ENCODE measurements around the gene SH3PXD2B.

DNA sequence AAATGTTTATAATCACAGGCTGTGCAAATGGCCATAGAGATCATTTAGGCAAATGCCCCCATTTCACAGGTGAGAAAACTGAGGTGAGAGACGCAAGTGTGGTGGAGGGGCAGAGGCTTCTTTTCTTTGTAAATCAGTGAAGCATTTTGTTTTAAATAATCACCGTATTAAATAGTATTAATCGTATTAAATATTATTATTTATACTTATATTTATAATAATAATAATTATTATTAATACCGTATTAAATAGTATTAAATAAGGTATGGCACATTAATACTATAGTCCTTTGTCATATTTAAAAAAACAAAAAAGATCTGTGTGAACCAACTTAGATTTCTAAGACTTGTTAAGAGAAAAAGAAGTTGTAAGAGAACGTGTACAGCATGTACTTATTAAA, 32.6 kb upstream of the SH3PXD2B start:
- TF ChIP-seq, protein P1, sequence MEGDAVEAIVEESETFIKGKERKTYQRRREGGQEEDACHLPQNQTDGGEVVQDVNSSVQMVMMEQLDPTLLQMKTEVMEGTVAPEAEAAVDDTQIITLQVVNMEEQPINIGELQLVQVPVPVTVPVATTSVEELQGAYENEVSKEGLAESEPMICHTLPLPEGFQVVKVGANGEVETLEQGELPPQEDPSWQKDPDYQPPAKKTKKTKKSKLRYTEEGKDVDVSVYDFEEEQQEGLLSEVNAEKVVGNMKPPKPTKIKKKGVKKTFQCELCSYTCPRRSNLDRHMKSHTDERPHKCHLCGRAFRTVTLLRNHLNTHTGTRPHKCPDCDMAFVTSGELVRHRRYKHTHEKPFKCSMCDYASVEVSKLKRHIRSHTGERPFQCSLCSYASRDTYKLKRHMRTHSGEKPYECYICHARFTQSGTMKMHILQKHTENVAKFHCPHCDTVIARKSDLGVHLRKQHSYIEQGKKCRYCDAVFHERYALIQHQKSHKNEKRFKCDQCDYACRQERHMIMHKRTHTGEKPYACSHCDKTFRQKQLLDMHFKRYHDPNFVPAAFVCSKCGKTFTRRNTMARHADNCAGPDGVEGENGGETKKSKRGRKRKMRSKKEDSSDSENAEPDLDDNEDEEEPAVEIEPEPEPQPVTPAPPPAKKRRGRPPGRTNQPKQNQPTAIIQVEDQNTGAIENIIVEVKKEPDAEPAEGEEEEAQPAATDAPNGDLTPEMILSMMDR (IDR thresholded peaks at IDR 0.05): no peak
- TF ChIP-seq POLR2A (IDR thresholded peaks at IDR 0.05) (no peak), POLR2AphosphoS5 (IDR thresholded peaks at IDR 0.05) (no peak)

All from upper lobe of left lung (tissue), 4 donors.